ENCODE results near the gene RAB7B.

GRCh38 chr1:205967554-205968335, 35.5 kb downstream of the RAB7B start:
- TF ChIP-seq POLR2A (IDR thresholded peaks at IDR 0.05): no peak
- no peak for TF ChIP-seq CTCF (IDR thresholded peaks at IDR 0.05)
- no peak for TF ChIP-seq EP300 (IDR thresholded peaks at IDR 0.05)

Data from ovary (tissue), 3 donors.